HCT116 (cell line): Measurements from ENCODE around the gene RNF151. TPM values are rescaled to one million over a fixed set of nuclear protein-coding genes. Genes with fewer than 3 reads are reported as not detected.
A peak's percentile ranks its signal among the peaks of the same experiment; 100 is the strongest.

Experiments used
- ATAC-seq: fragments of 200-7000 bp; cut with Tn5 transposase; 2 replicates; pipeline ENCODE4 v1.9.1; 2020; ENCODE audit warnings: mild to moderate bottlenecking, moderate library complexity
- BruUV-seq: library from RNA; stranded (reverse); fragments of 400-500 nt; replicated peaks from 2 replicates; lab custom pipeline; 2021; lab: Mats Ljungman, UMichigan
- CTCF ChIA-PET: fragments of 300-600 bp; sonication (Branson Sonifier 250); formaldehyde crosslinking; loops from one replicate; lab custom pipeline; 2021; ENCODE audit warnings: antibody characterized with exemption; lab: Charles Lee
- POLR2A ChIA-PET: fragments of 300-600, 350-600 bp; sonication (Branson Sonifier 250); formaldehyde crosslinking; loops from one replicate; lab custom pipeline; 2021; ENCODE audit warnings: antibody characterized with exemption; lab: Charles Lee
- RAD21 ChIA-PET, 2 experiments: fragments of 300-600 bp; sonication (Branson Sonifier 250); formaldehyde crosslinking; loops; one replicate each; lab custom pipeline; 2023; ENCODE audit warnings: low total read pairs in 2 of 2; ENCODE audit not compliant: uncharacterized antibody in 2 of 2, unreplicated experiment in 2 of 2, low non-redundant PET in 1 of 2; lab: Charles Lee
- DNase-seq: peaks from one replicate; pipeline ENCODE4 v3.0.0-alpha.2; 2010; ENCODE audit warnings: low read depth, low spot score
- H2AFZ ChIP-seq: fragments of 200-600 bp; shearing (Covaris generic), sonication (generic); 2 replicates; pipeline ENCODE4 v1.6.1; 2017; ENCODE audit warnings: low read depth, mixed run types, mixed read lengths, antibody characterized with exemption, low read length; ENCODE audit not compliant: poor library complexity, severe bottlenecking
- H3K27ac ChIP-seq: 2 replicates; pipeline ENCODE4 v1.5.1; 2012; ENCODE audit warnings: low read depth, low read length
- H3K27me3 ChIP-seq: fragments of 200-600 bp; sonication (generic); 2 replicates; pipeline ENCODE4 v1.6.1; 2016; ENCODE audit warnings: mixed run types, low read length, mixed read lengths; ENCODE audit not compliant: insufficient read depth
- H3K36me3 ChIP-seq, 2 experiments: fragments of 200-500 bp in 1 of 2; fragments of 200-600 bp in 1 of 2; sonication (Bioruptor generic) in 1 of 2; sonication (generic) in 1 of 2; 2 replicates each; pipeline versions ENCODE4 v1.5.1 to v1.6.1; 2014 to 2016; ENCODE audit warnings: low read length in 2 of 2, inconsistent platforms in 1 of 2, mixed read lengths in 1 of 2, mixed run types in 1 of 2; ENCODE audit not compliant: insufficient read depth in 2 of 2, control insufficient read depth in 1 of 2
- H3K4me1 ChIP-seq, 2 experiments: fragments of 200-600 bp in 1 of 2; sonication (generic) in 1 of 2; 2 replicates each; pipeline versions ENCODE4 v1.5.1 to v1.6.1; 2012 to 2017; ENCODE audit warnings: low read length in 2 of 2, inconsistent platforms in 1 of 2, mild to moderate bottlenecking in 1 of 2, mixed read lengths in 1 of 2, mixed run types in 1 of 2, moderate library complexity in 1 of 2; ENCODE audit not compliant: insufficient read depth in 2 of 2, control insufficient read depth in 1 of 2
- H3K4me2 ChIP-seq: fragments of 200-600 bp; sonication (generic); 2 replicates; pipeline ENCODE4 v1.6.1; 2017; ENCODE audit warnings: mixed run types, low read length, mixed read lengths
- H3K4me3 ChIP-seq, 2 experiments: fragments of 200-600 bp in 1 of 2; sonication (generic) in 1 of 2; replicated peaks in 1 of 2; 2 replicates each; pipeline ENCODE4 v1.5.1; 2011 to 2016; ENCODE audit warnings: low read length in 2 of 2, control low read depth in 1 of 2, low read depth in 1 of 2, mild to moderate bottlenecking in 1 of 2, mixed read lengths in 1 of 2, mixed run types in 1 of 2
- H3K79me2 ChIP-seq: fragments of 200-600 bp; sonication (generic); 2 replicates; pipeline ENCODE4 v1.6.1; 2017; ENCODE audit warnings: mild to moderate bottlenecking, mixed run types, low read length, moderate library complexity, mixed read lengths; ENCODE audit not compliant: insufficient read depth
- H3K9ac ChIP-seq: fragments of 200-600 bp; sonication (generic); 2 replicates; pipeline ENCODE4 v1.6.1; 2016; ENCODE audit warnings: low read length, mixed read lengths
- H3K9me2 ChIP-seq: fragments of 200-600 bp; sonication (generic), shearing (Covaris generic); 2 replicates; pipeline ENCODE4 v1.6.1; 2017; ENCODE audit warnings: mixed run types, mild to moderate bottlenecking, moderate library complexity; ENCODE audit not compliant: insufficient read depth
- H3K9me3 ChIP-seq, 2 experiments: fragments of 200-500 bp in 1 of 2; fragments of 200-600 bp in 1 of 2; sonication (Bioruptor generic) in 1 of 2; sonication (generic) in 1 of 2; 2 replicates each; pipeline ENCODE4 v1.6.1; 2014 to 2017; ENCODE audit warnings: low read length in 2 of 2, mixed read lengths in 2 of 2, inconsistent platforms in 1 of 2, low read depth in 1 of 2, mild to moderate bottlenecking in 1 of 2, mixed run types in 1 of 2, moderate library complexity in 1 of 2; ENCODE audit not compliant: control insufficient read depth in 1 of 2, insufficient read depth in 1 of 2
- H4K20me1 ChIP-seq: fragments of 200-600 bp; sonication (generic), shearing (Covaris generic); 2 replicates; pipeline ENCODE4 v1.6.1; 2017; ENCODE audit warnings: mixed run types, mild to moderate bottlenecking, moderate library complexity; ENCODE audit not compliant: insufficient read depth
- JUND ChIP-seq: IDR thresholded peaks from 2 replicates; pipeline ENCODE4 v1.6.1; 2012
- POLR2A ChIP-seq: IDR thresholded peaks from 2 replicates; pipeline ENCODE4 v1.7.0; 2011; ENCODE audit warnings: borderline replicate concordance; ENCODE audit not compliant: insufficient read depth, insufficient read length; ENCODE audit errors: extremely low read depth
- SIN3A ChIP-seq: IDR thresholded peaks from 2 replicates; pipeline ENCODE4 v1.6.1; 2012; ENCODE audit warnings: low read depth
- SRF ChIP-seq: IDR thresholded peaks from 2 replicates; pipeline ENCODE4 v1.6.1; 2012; ENCODE audit warnings: low read depth
- ZFX ChIP-seq: fragments of 450-650 bp; IDR thresholded peaks from 2 replicates; pipeline ENCODE4 v1.6.1; 2017
- ZNF274 ChIP-seq: fragments of 200-500 bp; sonication (Bioruptor generic); IDR thresholded peaks from 2 replicates; pipeline ENCODE4 v1.6.1; 2014; ENCODE audit warnings: mild to moderate bottlenecking, low read depth, low read length, inconsistent platforms
- intact Hi-C: fragments of 100-400 bp; cut with micrococcal nuclease; formaldehyde crosslinking; loops from 2 replicates; pipeline ENCODE4 v1.10.0; 2022
- total RNA-seq: library from RNA; stranded (reverse); gene quantifications from one replicate; pipeline ENCODE4 v1.2.1, GENCODE V29; 2021; ENCODE audit not compliant: unreplicated experiment
- TF ChIP-seq, protein P1 (sequence below): IDR thresholded peaks from 2 replicates; pipeline ENCODE4 v1.6.1; 2012
- TF ChIP-seq, protein P2 (sequence below), 3 experiments: fragments of 200-600 bp in 1 of 3; sonication (generic) in 1 of 3; IDR thresholded peaks in 2 of 3; conservative IDR thresholded peaks in 1 of 3; 2 replicates each; pipeline ENCODE4 v1.5.1; 2012 to 2017; ENCODE audit warnings: low read depth in 2 of 3, low read length in 2 of 3, antibody characterized with exemption in 1 of 3, borderline replicate concordance in 1 of 3, control low read depth in 1 of 3, mild to moderate bottlenecking in 1 of 3, mixed read lengths in 1 of 3, mixed run types in 1 of 3, moderate library complexity in 1 of 3; ENCODE audit not compliant: insufficient read depth in 1 of 3

RNF151 gene
- total RNA-seq, 1 experiment from 2014 or later: 0.30 TPM

DNA sequence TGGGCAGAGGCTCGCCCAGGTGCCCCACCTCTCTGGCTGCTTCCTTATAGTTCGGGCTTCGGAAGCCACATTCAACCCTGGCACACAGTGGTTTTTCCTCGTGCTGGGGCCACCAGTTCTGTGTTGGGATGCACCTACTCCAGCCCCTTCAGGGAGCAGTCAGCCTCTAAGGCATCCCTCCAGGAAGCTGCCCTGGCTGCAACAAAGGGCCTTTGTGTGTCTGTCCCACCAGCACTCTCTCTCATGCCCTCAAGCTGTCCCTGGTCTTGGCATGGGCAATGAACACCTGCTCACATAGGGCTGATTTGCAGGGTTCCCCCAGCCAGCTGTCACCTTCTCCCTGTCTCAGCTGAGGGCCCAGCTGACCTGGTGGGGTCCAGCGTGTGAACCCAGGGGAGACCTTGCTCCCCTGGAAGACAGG is 15.4 kb downstream of the RNF151 start:
- H3K9me3 ChIP-seq: no peaks in the 10 kb centered on the region
- DNase-seq (no peak), ATAC-seq (no peak)
- H3K27ac ChIP-seq: peak overlapping the region; percentile 24; the same call in 1 of the 2 replicates
- H3K27me3 ChIP-seq: no peaks in the 10 kb centered on the region
- H3K36me3 ChIP-seq: peaks cover 6 to 22% of the 10 kb centered on the region in 2 experiments; a peak in 2 of 4 replicates
- RAD21 ChIA-PET: no interaction called here
- H2AFZ ChIP-seq: no peak overlapping the region
- peak overlapping the region; percentile 97 for H3K4me2 ChIP-seq
- no peaks in the 10 kb centered on the region for H4K20me1 ChIP-seq
- no peak for TF ChIP-seq JUND
- no peak for TF ChIP-seq POLR2A
- TF ChIP-seq SRF: no peak
- no peak for TF ChIP-seq SIN3A
- TF ChIP-seq ZFX: no peak
- intact Hi-C loops: no loop called here
- POLR2A ChIA-PET: interaction anchor here (0.6 to 12.5 kb wide), 4 partner anchors 10 to 22 kb away, joined by 3 to 104 read pairs (median 4); partner anchors contain the start of genes RNF151, RPS2 and TBL3
- peaks cover 49 to 76% of the 10 kb centered on the region in 2 experiments for H3K4me1 ChIP-seq
- H3K9me2 ChIP-seq: no peaks in the 10 kb centered on the region
- peak overlapping the region; percentile 36 for H3K9ac ChIP-seq
- CTCF ChIA-PET: interaction anchor here (1.2 kb wide), 1 partner anchor 22 kb away, joined by 3 read pairs; no protein-coding TSS in a partner anchor
- H3K79me2 ChIP-seq: peaks cover 20% of the 10 kb centered on the region
- BruUV-seq: no TSS peak
- H3K4me3 ChIP-seq: no peak overlapping the region

DNA sequence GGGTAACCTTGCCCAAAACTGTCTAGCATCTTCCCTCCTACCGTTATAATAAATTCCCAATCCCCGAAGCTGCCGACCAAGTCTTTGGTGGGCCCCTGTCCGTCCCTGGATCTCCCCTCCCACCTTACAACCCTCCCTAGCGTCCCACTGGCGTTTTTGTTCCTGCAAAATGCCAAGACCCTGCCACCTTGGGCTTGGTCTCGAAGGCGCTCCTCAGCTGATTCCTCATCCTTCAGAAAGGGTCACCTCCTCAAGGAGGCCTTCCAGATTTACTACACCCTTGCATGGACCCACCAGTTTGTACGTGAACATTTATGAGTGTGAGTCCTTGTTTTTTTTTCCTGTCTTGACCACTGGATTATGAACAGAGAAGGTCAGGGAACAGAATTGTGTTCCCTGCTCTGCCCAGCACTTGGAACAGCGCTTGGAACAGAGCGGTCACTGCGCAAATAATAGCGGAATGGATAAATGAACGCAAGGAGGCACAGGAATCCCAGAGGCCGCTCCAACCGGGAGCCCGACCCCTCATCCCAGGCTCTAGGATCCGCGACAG is 16.4 kb downstream of the RNF151 start:
- peaks cover 6 to 17% of the 10 kb centered on the region in 2 experiments; a peak in 2 of 4 replicates for H3K36me3 ChIP-seq
- H3K4me1 ChIP-seq: peaks cover 49 to 69% of the 10 kb centered on the region in 2 experiments
- no peaks in the 10 kb centered on the region for H3K9me3 ChIP-seq
- peak overlapping the region; percentile 96 for H3K9ac ChIP-seq
- BruUV-seq: no TSS peak
- peaks cover 20% of the 10 kb centered on the region for H3K79me2 ChIP-seq
- ATAC-seq: no peak
- H3K9me2 ChIP-seq: no peaks in the 10 kb centered on the region
- H3K4me2 ChIP-seq: peak overlapping the region; percentile 95
- RAD21 ChIA-PET: no interaction called here
- DNase-seq: no peak
- H3K27me3 ChIP-seq: no peaks in the 10 kb centered on the region
- intact Hi-C loops: no loop called here
- peak overlapping the region; percentile 45 to 97 for H3K4me3 ChIP-seq
- no peak overlapping the region for H2AFZ ChIP-seq
- no peaks in the 10 kb centered on the region for H4K20me1 ChIP-seq
- TF ChIP-seq POLR2A: peak; percentile 17
- TF ChIP-seq, protein P1, sequence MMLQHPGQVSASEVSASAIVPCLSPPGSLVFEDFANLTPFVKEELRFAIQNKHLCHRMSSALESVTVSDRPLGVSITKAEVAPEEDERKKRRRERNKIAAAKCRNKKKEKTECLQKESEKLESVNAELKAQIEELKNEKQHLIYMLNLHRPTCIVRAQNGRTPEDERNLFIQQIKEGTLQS: no peak
- TF ChIP-seq, protein P2, sequence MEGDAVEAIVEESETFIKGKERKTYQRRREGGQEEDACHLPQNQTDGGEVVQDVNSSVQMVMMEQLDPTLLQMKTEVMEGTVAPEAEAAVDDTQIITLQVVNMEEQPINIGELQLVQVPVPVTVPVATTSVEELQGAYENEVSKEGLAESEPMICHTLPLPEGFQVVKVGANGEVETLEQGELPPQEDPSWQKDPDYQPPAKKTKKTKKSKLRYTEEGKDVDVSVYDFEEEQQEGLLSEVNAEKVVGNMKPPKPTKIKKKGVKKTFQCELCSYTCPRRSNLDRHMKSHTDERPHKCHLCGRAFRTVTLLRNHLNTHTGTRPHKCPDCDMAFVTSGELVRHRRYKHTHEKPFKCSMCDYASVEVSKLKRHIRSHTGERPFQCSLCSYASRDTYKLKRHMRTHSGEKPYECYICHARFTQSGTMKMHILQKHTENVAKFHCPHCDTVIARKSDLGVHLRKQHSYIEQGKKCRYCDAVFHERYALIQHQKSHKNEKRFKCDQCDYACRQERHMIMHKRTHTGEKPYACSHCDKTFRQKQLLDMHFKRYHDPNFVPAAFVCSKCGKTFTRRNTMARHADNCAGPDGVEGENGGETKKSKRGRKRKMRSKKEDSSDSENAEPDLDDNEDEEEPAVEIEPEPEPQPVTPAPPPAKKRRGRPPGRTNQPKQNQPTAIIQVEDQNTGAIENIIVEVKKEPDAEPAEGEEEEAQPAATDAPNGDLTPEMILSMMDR (IDR thresholded peaks at IDR 0.05 in 2 of 3, conservative IDR thresholded peaks at IDR 0.05 in 1 of 3; ENCODE audit: borderline replicate concordance in 1 of 3, insufficient read depth in 1 of 3, low read depth in 2 of 3, low read length in 2 of 3): peak in 1 of 3 experiments; percentile 29; a peak in 1 of 6 replicates
- no peak for TF ChIP-seq ZNF274
- TF ChIP-seq ZFX: no peak
- POLR2A ChIA-PET: interaction anchor here (12.5 kb wide), 1 partner anchor 17 kb away, joined by 104 read pairs; the partner anchor contains the start of genes RNF151 and RPS2
- H3K27ac ChIP-seq: peak overlapping the region; percentile 84
- CTCF ChIA-PET: interaction anchor here (1.2 kb wide), 1 partner anchor 21 kb away, joined by 3 read pairs; no protein-coding TSS in a partner anchor
